HCT116 (cell line): ENCODE data around the gene WASF1. TPM values are rescaled to one million over a fixed set of nuclear protein-coding genes. Genes with fewer than 3 reads are reported as not detected.

ENCODE experiments used
- ATAC-seq: fragments of 200-7000 bp; cut with Tn5 transposase; 2 replicates; pipeline ENCODE4 v1.9.1; 2020; ENCODE audit warnings: mild to moderate bottlenecking, moderate library complexity
- BruUV-seq: library from RNA; stranded (reverse); fragments of 400-500 nt; replicated peaks from 2 replicates; lab custom pipeline; 2021; lab: Mats Ljungman, UMichigan
- CTCF ChIA-PET: fragments of 300-600 bp; sonication (Branson Sonifier 250); formaldehyde crosslinking; loops from one replicate; lab custom pipeline; 2021; ENCODE audit warnings: antibody characterized with exemption; lab: Charles Lee
- POLR2A ChIA-PET: fragments of 300-600, 350-600 bp; sonication (Branson Sonifier 250); formaldehyde crosslinking; loops from one replicate; lab custom pipeline; 2021; ENCODE audit warnings: antibody characterized with exemption; lab: Charles Lee
- RAD21 ChIA-PET, 2 experiments: fragments of 300-600 bp; sonication (Branson Sonifier 250); formaldehyde crosslinking; loops; one replicate each; lab custom pipeline; 2023; ENCODE audit warnings: low total read pairs in 2 of 2; ENCODE audit not compliant: uncharacterized antibody in 2 of 2, unreplicated experiment in 2 of 2, low non-redundant PET in 1 of 2; lab: Charles Lee
- DNase-seq: peaks from one replicate; pipeline ENCODE4 v3.0.0-alpha.2; 2010; ENCODE audit warnings: low read depth, low spot score
- H2AFZ ChIP-seq: fragments of 200-600 bp; shearing (Covaris generic), sonication (generic); 2 replicates; pipeline ENCODE4 v1.6.1; 2017; ENCODE audit warnings: low read depth, mixed run types, mixed read lengths, antibody characterized with exemption, low read length; ENCODE audit not compliant: poor library complexity, severe bottlenecking
- H3K27ac ChIP-seq: 2 replicates; pipeline ENCODE4 v1.5.1; 2012; ENCODE audit warnings: low read depth, low read length
- H3K27me3 ChIP-seq: fragments of 200-600 bp; sonication (generic); 2 replicates; pipeline ENCODE4 v1.6.1; 2016; ENCODE audit warnings: mixed run types, low read length, mixed read lengths; ENCODE audit not compliant: insufficient read depth
- H3K36me3 ChIP-seq, 2 experiments: fragments of 200-500 bp in 1 of 2; fragments of 200-600 bp in 1 of 2; sonication (Bioruptor generic) in 1 of 2; sonication (generic) in 1 of 2; 2 replicates each; pipeline versions ENCODE4 v1.5.1 to v1.6.1; 2014 to 2016; ENCODE audit warnings: low read length in 2 of 2, inconsistent platforms in 1 of 2, mixed read lengths in 1 of 2, mixed run types in 1 of 2; ENCODE audit not compliant: insufficient read depth in 2 of 2, control insufficient read depth in 1 of 2
- H3K4me1 ChIP-seq, 2 experiments: fragments of 200-600 bp in 1 of 2; sonication (generic) in 1 of 2; 2 replicates each; pipeline versions ENCODE4 v1.5.1 to v1.6.1; 2012 to 2017; ENCODE audit warnings: low read length in 2 of 2, inconsistent platforms in 1 of 2, mild to moderate bottlenecking in 1 of 2, mixed read lengths in 1 of 2, mixed run types in 1 of 2, moderate library complexity in 1 of 2; ENCODE audit not compliant: insufficient read depth in 2 of 2, control insufficient read depth in 1 of 2
- H3K4me2 ChIP-seq: fragments of 200-600 bp; sonication (generic); 2 replicates; pipeline ENCODE4 v1.6.1; 2017; ENCODE audit warnings: mixed run types, low read length, mixed read lengths
- H3K4me3 ChIP-seq, 2 experiments: fragments of 200-600 bp in 1 of 2; sonication (generic) in 1 of 2; replicated peaks in 1 of 2; 2 replicates each; pipeline ENCODE4 v1.5.1; 2011 to 2016; ENCODE audit warnings: low read length in 2 of 2, control low read depth in 1 of 2, low read depth in 1 of 2, mild to moderate bottlenecking in 1 of 2, mixed read lengths in 1 of 2, mixed run types in 1 of 2
- H3K79me2 ChIP-seq: fragments of 200-600 bp; sonication (generic); 2 replicates; pipeline ENCODE4 v1.6.1; 2017; ENCODE audit warnings: mild to moderate bottlenecking, mixed run types, low read length, moderate library complexity, mixed read lengths; ENCODE audit not compliant: insufficient read depth
- H3K9ac ChIP-seq: fragments of 200-600 bp; sonication (generic); 2 replicates; pipeline ENCODE4 v1.6.1; 2016; ENCODE audit warnings: low read length, mixed read lengths
- H3K9me2 ChIP-seq: fragments of 200-600 bp; sonication (generic), shearing (Covaris generic); 2 replicates; pipeline ENCODE4 v1.6.1; 2017; ENCODE audit warnings: mixed run types, mild to moderate bottlenecking, moderate library complexity; ENCODE audit not compliant: insufficient read depth
- H3K9me3 ChIP-seq, 2 experiments: fragments of 200-500 bp in 1 of 2; fragments of 200-600 bp in 1 of 2; sonication (Bioruptor generic) in 1 of 2; sonication (generic) in 1 of 2; 2 replicates each; pipeline ENCODE4 v1.6.1; 2014 to 2017; ENCODE audit warnings: low read length in 2 of 2, mixed read lengths in 2 of 2, inconsistent platforms in 1 of 2, low read depth in 1 of 2, mild to moderate bottlenecking in 1 of 2, mixed run types in 1 of 2, moderate library complexity in 1 of 2; ENCODE audit not compliant: control insufficient read depth in 1 of 2, insufficient read depth in 1 of 2
- H4K20me1 ChIP-seq: fragments of 200-600 bp; sonication (generic), shearing (Covaris generic); 2 replicates; pipeline ENCODE4 v1.6.1; 2017; ENCODE audit warnings: mixed run types, mild to moderate bottlenecking, moderate library complexity; ENCODE audit not compliant: insufficient read depth
- ATF3 ChIP-seq: IDR thresholded peaks from 2 replicates; pipeline ENCODE4 v1.6.1; 2012
- CBX3 ChIP-seq: IDR thresholded peaks from 2 replicates; pipeline ENCODE4 v1.6.1; 2012; ENCODE audit warnings: low read depth
- CEBPB ChIP-seq: IDR thresholded peaks from 2 replicates; pipeline ENCODE4 v1.6.1; 2012; ENCODE audit warnings: low read depth
- EGR1 ChIP-seq: IDR thresholded peaks from 2 replicates; pipeline ENCODE4 v1.6.1; 2012; ENCODE audit warnings: low read depth
- EZH2 ChIP-seq: fragments of 200-600 bp; sonication (generic); IDR thresholded peaks from 2 replicates; pipeline ENCODE4 v1.6.1; 2017; ENCODE audit warnings: antibody characterized with exemption, mixed run types
- JUND ChIP-seq: IDR thresholded peaks from 2 replicates; pipeline ENCODE4 v1.6.1; 2012
- REST ChIP-seq: IDR thresholded peaks from 2 replicates; pipeline ENCODE4 v1.6.1; 2012; ENCODE audit warnings: low read depth
- TCF7L2 ChIP-seq: IDR thresholded peaks from 2 replicates; pipeline ENCODE4 v1.7.0; 2011; ENCODE audit warnings: borderline replicate concordance, inconsistent platforms; ENCODE audit not compliant: insufficient read depth, insufficient read length; ENCODE audit errors: extremely low read depth
- intact Hi-C: fragments of 100-400 bp; cut with micrococcal nuclease; formaldehyde crosslinking; loops from 2 replicates; pipeline ENCODE4 v1.10.0; 2022
- total RNA-seq: library from RNA; stranded (reverse); gene quantifications from one replicate; pipeline ENCODE4 v1.2.1, GENCODE V29; 2021; ENCODE audit not compliant: unreplicated experiment

Gene WASF1
- total RNA-seq, 1 experiment from 2014 or later, result 25.9 TPM

GRCh38 chr6:110064744-110065524, 114.5 kb downstream of the WASF1 start:
- Histone ChIP-seq H3K9me3 (no peaks in the 10 kb centered on the region), H4K20me1 (no peaks in the 10 kb centered on the region), H3K36me3 (no peaks in the 10 kb centered on the region), H3K9me2 (no peaks in the 10 kb centered on the region)
- no peak for DNase-seq
- CTCF ChIA-PET, result no interaction called here
- intact Hi-C loops, result no loop called here
- RAD21 ChIA-PET, result no interaction called here
- TF ChIP-seq JUND, result no peak
- no peak for TF ChIP-seq CEBPB
- TF ChIP-seq REST, result no peak
- TF ChIP-seq TCF7L2, result no peak
- no peak for TF ChIP-seq EGR1
- no peak for TF ChIP-seq ATF3
- no peak for TF ChIP-seq CBX3
- TF ChIP-seq EZH2, result no peak
- TF ChIP-seq, all 23 proteins: peak for 0
- Histone ChIP-seq H3K27me3 (peaks cover 22% of the 10 kb centered on the region), H2AFZ (no peak overlapping the region), H3K79me2 (no peaks in the 10 kb centered on the region), H3K27ac (no peak overlapping the region), H3K4me3 (no peak overlapping the region), H3K9ac (no peak overlapping the region), H3K4me1 (no peaks in the 10 kb centered on the region), H3K4me2 (no peak overlapping the region)
- no peak for ATAC-seq
- POLR2A ChIA-PET, result no interaction called here
- no TSS peak for BruUV-seq
